Body of pancreas (tissue), 4 donors: Measurements from ENCODE around the gene TOX3. TPM values are rescaled to one million over a fixed set of nuclear protein-coding genes. Genes with fewer than 3 reads are reported as not detected.

Experiments
- ATAC-seq: fragments of 150-250 bp; one replicate; pipeline ENCODE4 v1.9.1; 2016
- DNase-seq, 4 donors: peaks; one replicate each; pipeline ENCODE4 v3.0.0-alpha.2; 2019
- H3K27ac ChIP-seq, 4 donors: fragments of 200-600 bp; sonication (generic); 1 replicate in 3 of 4; 2 replicates in 1 of 4; pipeline versions ENCODE4 v1.5.1 to v1.6.1; 2016 to 2019; ENCODE audit warnings: mild to moderate bottlenecking in 1 of 4, mixed read lengths in 1 of 4, moderate library complexity in 1 of 4
- H3K27me3 ChIP-seq, 2 donors: fragments of 200-600 bp; sonication (generic); one replicate each; pipeline ENCODE4 v1.6.0; 2016; ENCODE audit warnings: mild to moderate bottlenecking in 1 of 2
- H3K36me3 ChIP-seq, 2 donors: fragments of 200-600 bp; sonication (generic); replicated peaks in 1 of 2; 2 replicates each; pipeline ENCODE4 v1.5.1; 2016; ENCODE audit warnings: low read depth in 2 of 2; ENCODE audit not compliant: insufficient read depth in 1 of 2
- H3K4me1 ChIP-seq: fragments of 200-600 bp; sonication (generic); one replicate; pipeline ENCODE4 v1.6.0; 2016
- H3K4me3 ChIP-seq, 2 donors: fragments of 200-600 bp; sonication (generic); 1 replicate in 1 of 2; 2 replicates in 1 of 2; pipeline ENCODE4 v1.5.1; 2016 to 2019
- H3K9me3 ChIP-seq, 3 donors: fragments of 200-600 bp; sonication (generic); 1 replicate in 2 of 3; 2 replicates in 1 of 3; pipeline ENCODE4 v1.5.1; 2016
- POLR2A ChIP-seq, 3 donors: fragments of 450-650 bp; IDR thresholded peaks; one replicate each; pipeline ENCODE4 v1.6.1; 2016; ENCODE audit warnings: antibody characterized with exemption in 3 of 3, mild to moderate bottlenecking in 2 of 3
- WGBS, 2 donors: methylation state at CpG; one replicate each; pipeline ENCODE4 v1.1.5; 2017; 5-methylcytosine and 5-hydroxymethylcytosine counted together
- intact Hi-C: fragments of 100-400 bp; cut with DNase I; formaldehyde crosslinking; loops from one replicate; pipeline ENCODE4 v1.15.1; 2023
- total RNA-seq, 2 donors: library from RNA; depleted of rRNA; stranded (reverse); fragments of >200 nt; gene quantifications; one replicate each; pipeline ENCODE4 v1.1.0, GENCODE V29; 2016
- TF ChIP-seq, protein P1 (sequence below), 7 experiments: fragments of 450-650 bp in 4 of 7; fragments of 200-600 bp in 3 of 7; sonication (generic) in 3 of 7; IDR thresholded peaks; one replicate each; pipeline ENCODE4 v1.5.1; 2016 to 2019; ENCODE audit warnings: antibody characterized with exemption in 7 of 7

Gene TOX3
- total RNA-seq, 2 donors from 2014 or later: 1.3 to 5.2 TPM

DNA sequence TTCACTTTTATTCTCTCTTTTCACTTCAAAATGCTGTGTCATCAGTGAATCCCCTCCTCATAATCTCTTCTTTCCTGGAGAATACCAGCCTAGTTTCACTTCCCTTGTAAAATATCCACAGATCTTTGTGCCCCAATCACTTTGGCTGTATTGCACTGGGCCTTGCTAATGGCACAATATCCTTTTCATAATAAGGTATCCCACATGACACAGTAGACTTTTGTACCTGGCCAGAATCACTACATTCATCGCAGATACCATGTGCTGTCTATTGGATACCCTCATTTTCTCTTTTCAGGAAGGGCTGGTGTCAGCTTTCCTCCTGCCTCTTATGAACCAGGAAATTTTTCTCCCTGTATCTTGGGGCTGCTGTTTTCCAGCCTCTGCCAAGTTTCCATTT is 25.7 kb upstream of the TOX3 start:
- no peak for TF ChIP-seq POLR2A (IDR thresholded peaks at IDR 0.05)
- TF ChIP-seq, protein P1, sequence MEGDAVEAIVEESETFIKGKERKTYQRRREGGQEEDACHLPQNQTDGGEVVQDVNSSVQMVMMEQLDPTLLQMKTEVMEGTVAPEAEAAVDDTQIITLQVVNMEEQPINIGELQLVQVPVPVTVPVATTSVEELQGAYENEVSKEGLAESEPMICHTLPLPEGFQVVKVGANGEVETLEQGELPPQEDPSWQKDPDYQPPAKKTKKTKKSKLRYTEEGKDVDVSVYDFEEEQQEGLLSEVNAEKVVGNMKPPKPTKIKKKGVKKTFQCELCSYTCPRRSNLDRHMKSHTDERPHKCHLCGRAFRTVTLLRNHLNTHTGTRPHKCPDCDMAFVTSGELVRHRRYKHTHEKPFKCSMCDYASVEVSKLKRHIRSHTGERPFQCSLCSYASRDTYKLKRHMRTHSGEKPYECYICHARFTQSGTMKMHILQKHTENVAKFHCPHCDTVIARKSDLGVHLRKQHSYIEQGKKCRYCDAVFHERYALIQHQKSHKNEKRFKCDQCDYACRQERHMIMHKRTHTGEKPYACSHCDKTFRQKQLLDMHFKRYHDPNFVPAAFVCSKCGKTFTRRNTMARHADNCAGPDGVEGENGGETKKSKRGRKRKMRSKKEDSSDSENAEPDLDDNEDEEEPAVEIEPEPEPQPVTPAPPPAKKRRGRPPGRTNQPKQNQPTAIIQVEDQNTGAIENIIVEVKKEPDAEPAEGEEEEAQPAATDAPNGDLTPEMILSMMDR (IDR thresholded peaks at IDR 0.05): no peak
- Histone ChIP-seq H3K27me3 (no peaks in the 10 kb centered on the region), H3K4me1 (peaks cover 23% of the 10 kb centered on the region), H3K9me3 (no peaks in the 10 kb centered on the region), H3K36me3 (no peaks in the 10 kb centered on the region), H3K4me3 (no peak overlapping the region), H3K27ac (no peak overlapping the region)
- DNase-seq (no peak), ATAC-seq (no peak)
- intact Hi-C loops: no loop called here
- 87 to 91% methylated on average over 1 of the region's 1 CpG for WGBS, 2 donors

DNA sequence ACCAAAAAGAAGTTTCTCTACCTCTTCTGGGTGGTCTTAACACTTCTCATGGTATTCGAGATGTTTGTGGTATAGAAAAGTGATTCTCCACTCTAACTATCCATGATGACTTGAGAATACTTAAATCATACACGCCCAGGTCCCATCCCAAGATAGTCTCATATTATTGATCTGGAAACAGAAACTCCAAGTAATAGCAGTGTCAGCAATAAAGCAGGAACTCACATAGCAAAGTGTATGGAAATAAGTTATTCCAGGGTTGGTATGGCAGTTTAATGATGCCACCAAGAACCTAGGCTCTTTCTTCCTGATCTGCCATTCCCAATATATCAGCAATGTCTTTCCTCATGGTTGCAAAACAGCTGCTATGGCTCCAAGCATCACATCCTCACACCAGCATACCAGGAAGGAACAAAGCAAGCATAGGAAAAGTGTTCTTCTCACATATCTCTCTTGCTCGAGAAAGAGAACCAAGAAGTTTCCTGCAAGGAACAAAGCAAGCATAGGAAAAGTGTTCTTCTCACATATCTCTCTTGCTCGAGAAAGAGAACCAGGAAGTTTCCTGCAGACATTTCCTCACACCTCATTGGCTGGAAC is 23.6 kb upstream of the TOX3 start:
- Histone ChIP-seq H3K27me3 (no peaks in the 10 kb centered on the region), H3K9me3 (no peaks in the 10 kb centered on the region), H3K27ac (no peak overlapping the region), H3K36me3 (no peaks in the 10 kb centered on the region), H3K4me3 (no peak overlapping the region), H3K4me1 (peaks cover 26% of the 10 kb centered on the region)
- WGBS, 2 donors: 82% methylated on average over 4 of the region's 4 CpGs
- ATAC-seq: no peak
- DNase-seq: no peak
- TF ChIP-seq, protein P1 (IDR thresholded peaks at IDR 0.05): no peak
- TF ChIP-seq POLR2A (IDR thresholded peaks at IDR 0.05): no peak
- intact Hi-C loops: no loop called here

DNA sequence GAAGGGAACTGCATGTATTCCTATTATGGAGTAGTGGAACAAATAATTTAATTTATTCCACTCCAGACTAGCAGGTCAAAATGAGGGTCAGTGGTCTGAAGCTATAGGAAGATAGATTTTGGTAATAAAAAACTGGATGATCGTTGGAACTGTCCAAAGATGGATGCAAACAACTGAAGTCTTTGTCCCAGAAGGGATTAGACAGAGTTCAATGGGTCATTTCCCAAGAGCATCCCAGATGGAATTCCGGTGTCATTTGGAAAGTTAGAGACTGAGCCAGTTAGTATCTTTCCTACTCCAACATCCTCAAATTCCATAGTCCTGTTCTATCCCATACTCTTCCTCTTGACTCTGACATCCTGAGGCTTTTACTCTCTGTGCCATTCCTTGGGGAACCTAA is 22.8 kb upstream of the TOX3 start:
- intact Hi-C loops: no loop called here
- ATAC-seq: no peak
- H3K27me3 ChIP-seq: no peaks in the 10 kb centered on the region
- 87 to 96% methylated on average over 2 of the region's 2 CpGs for whole genome bisulfite sequencing, 2 donors
- DNase-seq: no peak
- H3K4me3 ChIP-seq: no peak overlapping the region
- no peak overlapping the region for H3K27ac ChIP-seq
- peaks cover 35% of the 10 kb centered on the region for H3K4me1 ChIP-seq
- no peak for TF ChIP-seq POLR2A (IDR thresholded peaks at IDR 0.05)
- TF ChIP-seq, protein P1 (IDR thresholded peaks at IDR 0.05): no peak
- H3K9me3 ChIP-seq: no peaks in the 10 kb centered on the region
- no peaks in the 10 kb centered on the region for H3K36me3 ChIP-seq

DNA sequence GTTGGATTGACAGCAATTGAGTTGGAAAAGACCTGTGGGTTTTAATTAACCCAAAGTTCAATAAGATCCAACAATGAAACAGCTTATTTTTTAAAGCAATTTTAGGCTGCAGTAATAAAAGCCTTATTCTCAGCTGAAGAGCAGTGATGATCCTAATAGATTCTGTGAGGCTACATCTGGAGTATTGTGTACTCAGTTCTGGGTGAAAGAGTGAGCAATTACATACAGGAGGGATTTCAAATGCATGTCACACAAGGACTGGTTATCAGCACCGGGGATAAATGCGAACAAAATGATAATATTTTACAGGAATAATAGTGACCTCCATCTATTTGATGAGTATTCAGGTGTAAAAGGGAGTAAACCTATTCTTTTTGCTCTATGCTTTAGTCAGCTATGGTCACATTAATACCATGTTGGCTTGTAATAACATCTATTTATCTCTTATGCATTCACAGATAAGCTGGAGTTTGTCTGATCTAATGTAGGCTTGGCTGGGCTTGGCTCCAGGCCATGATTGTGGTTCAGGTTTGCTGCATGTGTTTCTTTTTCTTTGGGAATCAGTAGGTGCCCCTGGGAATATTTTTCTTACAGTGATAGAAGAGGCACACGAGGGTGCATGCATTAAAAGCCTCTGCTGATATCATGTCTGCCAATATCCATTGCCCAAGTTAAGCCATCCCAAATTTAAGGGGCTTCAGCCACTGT is 22.2 kb upstream of the TOX3 start:
- WGBS, 2 donors: 42 to 46% methylated on average over 3 of the region's 3 CpGs
- Histone ChIP-seq H3K27ac (no peak overlapping the region), H3K9me3 (no peaks in the 10 kb centered on the region), H3K4me1 (peaks cover 36% of the 10 kb centered on the region), H3K27me3 (no peaks in the 10 kb centered on the region), H3K36me3 (no peaks in the 10 kb centered on the region), H3K4me3 (no peak overlapping the region)
- intact Hi-C loops: no loop called here
- TF ChIP-seq POLR2A (IDR thresholded peaks at IDR 0.05): no peak
- TF ChIP-seq, protein P1 (IDR thresholded peaks at IDR 0.05): no peak
- no peak for ATAC-seq
- DNase-seq: no peak

DNA sequence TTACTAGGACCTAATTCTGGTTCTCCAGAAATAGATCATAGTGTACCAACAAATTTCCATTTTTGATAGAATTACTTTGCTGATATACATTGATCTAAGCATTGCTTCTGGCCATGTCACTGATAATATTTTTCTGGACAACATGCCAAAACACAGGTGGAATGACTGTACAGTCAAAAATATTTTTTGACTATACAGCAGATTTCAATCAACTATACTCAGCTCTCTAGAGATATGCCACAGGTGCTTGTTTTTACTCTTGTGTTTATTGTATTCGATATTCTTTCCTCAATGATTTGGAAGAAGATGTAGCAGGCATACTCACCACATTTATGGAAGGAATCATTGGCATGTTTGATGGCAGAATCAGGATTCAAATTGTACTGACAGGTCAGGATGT is 21.6 kb upstream of the TOX3 start:
- intact Hi-C loops: no loop called here

More for the DNA sequence above, 21.6 kb upstream of the TOX3 start:
- ATAC-seq: no peak
- Histone ChIP-seq H3K4me1 (peaks cover 29% of the 10 kb centered on the region), H3K27ac (no peak overlapping the region), H3K9me3 (no peaks in the 10 kb centered on the region), H3K4me3 (no peak overlapping the region), H3K27me3 (no peaks in the 10 kb centered on the region), H3K36me3 (no peaks in the 10 kb centered on the region)
- 83 to 97% methylated on average over 1 of the region's 1 CpG for WGBS, 2 donors
- no peak for TF ChIP-seq POLR2A (IDR thresholded peaks at IDR 0.05)
- TF ChIP-seq, protein P1 (IDR thresholded peaks at IDR 0.05): no peak
- no peak for DNase-seq
